Skeletal muscle satellite cell (primary cell): Measurements from ENCODE around the gene ALG12.
"Not testable (repeated sequence)": the region's sequence is repeated elsewhere in the genome, so short reads cannot be mapped to it uniquely, and the experiment has no call there.

Experiments
- H3K27me3 ChIP-seq: 2 replicates; pipeline ENCODE4 v1.7.0; 2013; ENCODE audit warnings: low read length; ENCODE audit not compliant: control insufficient read depth, insufficient read depth
- H3K36me3 ChIP-seq: 2 replicates; pipeline ENCODE4 v1.7.0; 2013; ENCODE audit warnings: mild to moderate bottlenecking, control low read depth, low read length; ENCODE audit not compliant: insufficient read depth
- H3K4me1 ChIP-seq: 2 replicates; pipeline ENCODE4 v1.7.0; 2013; ENCODE audit warnings: low read length; ENCODE audit not compliant: control insufficient read depth, insufficient read depth
- H3K4me2 ChIP-seq: 2 replicates; pipeline ENCODE4 v1.7.0; 2013; ENCODE audit warnings: mild to moderate bottlenecking, low read length
- H3K4me3 ChIP-seq: 2 replicates; pipeline ENCODE4 v1.7.0; 2013; ENCODE audit warnings: low read length
- H3K9ac ChIP-seq: 2 replicates; pipeline ENCODE4 v1.7.0; 2013; ENCODE audit warnings: mild to moderate bottlenecking, low read depth, low read length, moderate library complexity
- H3K9me3 ChIP-seq: replicated peaks from 2 replicates; pipeline ENCODE4 v1.7.0; 2013; ENCODE audit warnings: mild to moderate bottlenecking, control low read depth, low read length

Gene ALG12

DNA sequence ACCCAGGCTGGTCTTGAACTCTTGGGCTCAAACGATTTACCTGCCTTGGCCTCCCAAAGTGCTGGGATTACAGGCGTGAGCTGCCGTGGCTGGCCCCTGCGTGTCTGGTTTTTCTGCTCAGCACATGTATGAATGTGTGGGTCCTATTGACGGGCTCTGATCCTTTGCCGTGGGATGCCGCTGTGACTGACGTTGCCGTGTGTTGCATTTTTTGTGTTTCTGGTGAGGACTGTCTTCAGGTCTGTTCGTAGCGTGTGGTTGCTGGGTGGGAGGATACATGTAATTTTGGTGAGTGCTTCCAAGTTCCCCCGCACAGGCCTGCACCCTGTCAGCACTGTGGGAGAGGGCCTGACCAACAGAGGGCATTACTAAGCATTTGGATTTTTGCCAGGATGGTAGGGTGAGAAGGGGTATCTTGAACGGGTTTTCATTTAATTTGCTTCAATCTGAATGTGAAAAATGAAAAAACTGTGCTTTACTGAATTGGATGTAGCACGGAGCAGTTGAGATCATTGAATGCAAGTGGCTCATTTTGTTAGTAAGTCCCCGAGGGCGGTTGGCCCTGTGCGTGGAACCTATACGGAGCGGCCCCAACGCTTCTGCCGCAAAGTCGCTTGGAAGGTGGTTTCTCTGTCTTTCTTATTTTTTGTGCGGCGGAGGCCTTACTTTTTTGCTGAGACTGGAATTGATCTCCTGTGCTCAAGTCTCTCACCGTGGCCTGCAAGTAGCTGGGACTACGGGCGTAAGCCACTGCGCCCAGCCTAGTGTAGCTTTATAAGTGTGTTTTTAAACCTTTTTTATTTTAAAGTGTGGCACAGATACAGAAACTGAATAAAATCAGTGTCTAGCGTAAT, 56.4 kb downstream of the ALG12 start:
- Histone ChIP-seq H3K9ac (no peak overlapping the region), H3K4me1 (peaks cover 3% of the 10 kb centered on the region), H3K27me3 (no peaks in the 10 kb centered on the region), H3K4me3 (no peak overlapping the region), H3K4me2 (no peak overlapping the region), H3K9me3 (peaks cover 9% of the 10 kb centered on the region), H3K36me3 (peaks cover 14% of the 10 kb centered on the region)

DNA sequence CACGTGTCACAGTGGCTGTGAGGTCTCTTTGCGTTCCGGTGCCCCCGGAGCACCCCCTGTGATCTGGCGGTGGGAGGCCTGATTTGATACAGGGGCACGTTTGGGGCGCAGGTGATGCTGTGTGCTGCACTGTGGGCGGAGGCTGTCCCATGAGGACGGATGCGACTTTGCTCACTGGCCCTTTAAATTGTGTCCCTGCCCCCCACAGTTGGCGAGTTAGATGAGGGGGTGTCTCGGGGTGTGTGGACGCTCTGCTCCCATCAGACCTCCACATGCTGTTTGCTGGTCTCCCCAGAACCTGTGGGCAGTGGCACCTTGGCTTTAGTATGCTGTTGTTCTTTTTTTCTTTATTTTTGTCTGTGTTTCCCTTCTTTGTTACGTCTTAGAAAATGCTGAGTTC, 59.4 kb downstream of the ALG12 start:
- Histone ChIP-seq H3K9me3 (no peaks in the 10 kb centered on the region), H3K27me3 (no peaks in the 10 kb centered on the region), H3K4me1 (peaks cover 17% of the 10 kb centered on the region), H3K4me2 (no peak overlapping the region), H3K4me3 (no peak overlapping the region), H3K36me3 (peaks cover 13% of the 10 kb centered on the region), H3K9ac (no peak overlapping the region)

GRCh38 chr22:49856766-49857618, 61.2 kb downstream of the ALG12 start:
- Histone ChIP-seq H3K27me3 (no peaks in the 10 kb centered on the region), H3K36me3 (peaks cover 13% of the 10 kb centered on the region), H3K4me1 (peaks cover 21% of the 10 kb centered on the region), H3K4me3 (no peak overlapping the region), H3K9me3 (no peaks in the 10 kb centered on the region), H3K4me2 (no peak overlapping the region), H3K9ac (no peak overlapping the region)

GRCh38 chr22:49856343-49856742, 61.9 kb downstream of the ALG12 start:
- Histone ChIP-seq H3K4me2 (peak overlapping the region; percentile 85), H3K36me3 (peaks cover 13% of the 10 kb centered on the region), H3K9ac (no peak overlapping the region), H3K4me1 (peaks cover 19% of the 10 kb centered on the region), H3K27me3 (peaks cover 2% of the 10 kb centered on the region), H3K9me3 (no peaks in the 10 kb centered on the region), H3K4me3 (no peak overlapping the region)

- H3K27me3 ChIP-seq: peaks cover 10% of the 10 kb centered on the region
- peak overlapping the region; percentile 78 for H3K4me3 ChIP-seq
- peak overlapping the region; percentile 85 for H3K4me2 ChIP-seq
- H3K9ac ChIP-seq: peak overlapping the region; percentile 83
- H3K4me1 ChIP-seq: peaks cover 19% of the 10 kb centered on the region
- peaks cover 13% of the 10 kb centered on the region for H3K36me3 ChIP-seq
- H3K9me3 ChIP-seq: no peaks in the 10 kb centered on the region
These were observed 62.9 kb downstream of the ALG12 start for GRCh38 chr22:49855251-49855911.

DNA sequence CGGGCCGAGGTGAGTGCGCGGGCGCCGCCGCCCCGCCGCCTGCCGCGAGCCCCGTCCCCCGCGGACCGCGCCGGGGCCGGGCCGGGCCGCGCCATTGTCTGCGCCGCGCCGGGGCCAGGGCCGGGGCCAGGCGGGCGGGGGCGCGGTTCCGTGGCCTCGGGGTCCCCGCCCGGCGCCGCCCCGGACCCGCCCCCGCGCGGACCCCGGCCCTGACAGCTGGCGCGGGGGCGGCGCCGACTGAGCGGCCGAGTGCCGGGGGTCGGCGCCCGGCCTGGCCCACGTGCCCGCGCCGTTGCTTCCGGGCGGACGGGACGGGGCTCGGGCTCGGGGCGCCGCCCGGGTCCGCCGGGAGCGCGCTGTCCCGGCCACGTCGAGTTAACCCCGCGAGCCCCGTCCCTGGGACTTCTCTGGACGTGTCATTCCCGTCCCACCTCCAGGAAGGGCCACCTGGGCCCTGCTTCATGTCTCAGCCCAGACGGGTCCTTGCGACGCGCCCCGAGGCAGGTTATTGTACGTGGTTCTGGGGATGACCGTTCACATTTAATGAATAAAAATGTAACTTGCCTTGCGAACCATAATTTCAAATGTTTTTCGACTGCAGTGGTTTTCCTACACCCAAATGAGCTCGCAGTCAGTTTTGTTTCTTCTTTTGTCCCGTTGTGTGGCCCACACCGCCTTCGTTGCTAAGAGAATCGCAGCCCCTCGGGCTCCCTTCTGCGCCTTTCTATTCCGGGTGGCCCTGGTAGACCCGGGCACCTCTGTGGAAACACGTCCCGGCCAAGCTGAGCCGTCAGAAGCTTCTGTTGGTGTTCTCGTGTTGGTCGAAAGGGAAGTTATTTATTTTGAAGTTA, 64.0 kb downstream of the ALG12 start:
- Histone ChIP-seq H3K4me2 (peak overlapping the region; percentile 85), H3K9me3 (no peaks in the 10 kb centered on the region), H3K36me3 (peaks cover 13% of the 10 kb centered on the region), H3K4me1 (peaks cover 27% of the 10 kb centered on the region), H3K4me3 (peak overlapping the region; percentile 78), H3K27me3 (peaks cover 22% of the 10 kb centered on the region), H3K9ac (peak overlapping the region; percentile 83)

- Histone ChIP-seq H3K4me2 (peak within 1 kb of the TSS; percentile 99), H3K9me3 (no peaks in the 10 kb centered on the region), H3K9ac (peak within 1 kb of the TSS; percentile 95), H3K4me1 (peaks cover 27% of the 10 kb centered on the region), H3K4me3 (peak within 1 kb of the TSS; percentile 98), H3K36me3 (peaks cover 5% of the 10 kb centered on the region), H3K27me3 (peaks cover 30% of the 10 kb centered on the region)
These were observed 65.0 kb downstream of the ALG12 start, which contains the start of gene ZBED4 for GRCh38 chr22:49852898-49853894. Gene ZBED4, plus strand, starts transcription at chr22:49853844. Its CDS starts 29,819 bp downstream, at chr22:49883663.

- Histone ChIP-seq H3K27me3 (peaks cover 36% of the 10 kb centered on the region), H3K4me2 (peak overlapping the region; percentile 99), H3K4me3 (peak overlapping the region; percentile 98), H3K4me1 (peaks cover 27% of the 10 kb centered on the region), H3K9ac (peak overlapping the region; percentile 95)
- H3K36me3 ChIP-seq, H3K9me3 ChIP-seq: not testable (repeated sequence)
These were observed 65.7 kb downstream of the ALG12 start for GRCh38 chr22:49852568-49852897.

DNA sequence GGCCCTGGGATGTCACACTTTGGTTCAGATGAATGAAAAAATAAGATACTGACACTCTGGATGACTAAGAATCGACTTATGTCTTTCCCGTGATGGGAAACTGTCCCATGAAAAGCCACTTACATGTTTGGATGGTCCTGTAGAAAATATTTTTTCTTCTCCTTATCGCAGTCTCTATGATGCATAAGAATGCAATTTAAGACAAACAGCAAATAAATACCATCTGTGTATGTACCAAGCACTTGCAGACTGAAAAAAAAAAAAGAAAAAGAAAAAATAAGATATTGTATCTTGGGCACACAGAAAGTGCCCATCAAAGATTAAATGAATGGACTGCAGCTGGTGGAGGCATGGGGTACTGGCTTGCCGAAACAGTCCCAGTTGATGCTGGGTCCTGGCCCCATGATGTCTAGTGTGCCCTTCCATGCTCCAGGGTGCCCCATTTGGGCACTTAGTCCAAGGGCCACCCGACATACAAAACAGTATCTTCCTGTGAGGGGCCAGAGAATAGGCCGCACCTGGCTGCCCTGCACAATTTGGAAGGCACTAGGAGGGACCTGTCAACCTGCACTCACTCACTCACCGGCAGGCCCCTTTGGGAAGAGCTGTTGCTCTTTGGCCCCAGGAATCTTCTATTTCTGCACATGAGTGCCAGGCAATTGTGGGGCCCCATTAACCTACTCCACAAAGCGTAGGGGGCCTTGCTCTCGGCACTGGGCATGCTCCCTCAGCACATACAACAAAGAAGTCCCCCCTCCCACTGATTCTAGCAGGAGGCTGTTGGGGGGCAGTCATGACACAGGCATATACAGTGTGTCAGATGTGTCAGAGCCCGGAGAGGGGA, 67.1 kb downstream of the ALG12 start:
- no peak overlapping the region for H3K4me2 ChIP-seq
- H3K9me3 ChIP-seq: no peaks in the 10 kb centered on the region
- no peak overlapping the region for H3K9ac ChIP-seq
- H3K27me3 ChIP-seq: peaks cover 42% of the 10 kb centered on the region
- H3K36me3 ChIP-seq: no peaks in the 10 kb centered on the region
- H3K4me3 ChIP-seq: no peak overlapping the region
- peaks cover 26% of the 10 kb centered on the region for H3K4me1 ChIP-seq
